ENCODE data around the gene OR2J3.

- TF ChIP-seq CTCF (conservative IDR thresholded peaks at IDR 0.05 in 1 of 2, IDR thresholded peaks at IDR 0.05 in 1 of 2; ENCODE audit: low read depth in 1 of 2, low read length in 2 of 2) (no peak), EZH2 (IDR thresholded peaks at IDR 0.05; ENCODE audit: low read length, missing control alignments) (no peak)
Measured at GRCh38 chr6:29131691-29132090, 23.8 kb downstream of the OR2J3 start.

Measured in fibroblast of lung (primary cell).